ENCODE measurements around the gene ROPN1B.
"Not testable (repeated sequence)": the region's sequence is repeated elsewhere in the genome, so short reads cannot be mapped to it uniquely, and the experiment has no call there.

- TF ChIP-seq CTCF (IDR thresholded peaks at IDR 0.05; ENCODE audit: insufficient read depth, low read length, poor library complexity, severe bottlenecking); EZH2phosphoT487 (conservative IDR thresholded peaks at IDR 0.05; ENCODE audit: low read length): not testable (repeated sequence)
Observed at GRCh38 chr3:125947806-125948205, 21.2 kb upstream of the ROPN1B start.
